Body of pancreas (tissue), 4 donors: ENCODE data around the gene SLC43A1.

Experiments
- POLR2A ChIP-seq, 3 donors: fragments of 450-650 bp; IDR thresholded peaks; one replicate each; pipeline ENCODE4 v1.6.1; 2016; ENCODE audit warnings: antibody characterized with exemption in 3 of 3, mild to moderate bottlenecking in 2 of 3
- TF ChIP-seq, protein P1 (sequence below), 7 experiments: fragments of 450-650 bp in 4 of 7; fragments of 200-600 bp in 3 of 7; sonication (generic) in 3 of 7; IDR thresholded peaks; one replicate each; pipeline ENCODE4 v1.5.1; 2016 to 2019; ENCODE audit warnings: antibody characterized with exemption in 7 of 7

DNA sequence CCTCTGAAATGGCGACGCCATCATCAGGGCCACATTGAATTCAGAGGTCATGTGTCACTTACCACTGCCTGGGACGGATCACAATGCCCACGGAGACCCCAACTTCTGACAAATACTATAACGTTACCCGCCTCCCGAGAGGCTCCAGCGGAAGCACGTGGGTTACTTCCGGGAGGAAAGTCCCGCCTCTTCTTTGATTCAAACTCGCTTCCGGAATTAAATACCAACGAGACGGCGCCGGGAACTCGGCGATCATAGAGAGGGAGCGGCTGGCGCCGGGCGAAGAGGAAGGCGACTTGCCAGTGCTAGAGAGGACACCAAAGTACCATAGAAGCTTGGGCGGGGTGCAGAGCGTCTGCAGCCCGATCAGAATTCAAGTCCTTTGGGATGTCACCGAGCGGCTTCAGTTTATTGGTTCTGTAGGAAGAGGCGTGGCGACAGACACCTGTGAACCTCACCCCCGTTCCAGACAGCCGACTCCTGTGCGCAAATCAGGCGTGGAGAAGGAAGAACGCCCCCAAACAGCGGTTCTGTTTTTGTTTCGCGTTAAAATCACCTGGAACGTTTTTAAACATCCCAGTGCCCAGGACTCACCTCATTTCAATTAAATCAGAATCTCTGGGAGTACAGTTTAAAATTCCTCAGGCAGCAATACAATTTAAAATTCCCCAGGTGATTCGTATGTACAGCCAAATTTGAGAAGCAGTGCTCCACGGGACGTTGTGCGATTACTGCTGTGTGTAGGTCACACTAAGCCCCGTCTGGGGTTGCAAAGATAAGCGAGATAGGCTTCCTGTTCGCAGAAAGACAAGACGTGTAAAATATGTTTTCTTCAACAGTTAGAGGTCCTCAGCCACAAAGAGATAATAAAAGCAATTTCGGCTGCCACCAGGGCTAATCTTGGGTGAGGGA lies 15.3 kb upstream of the SLC43A1 start, which contains the start of gene TIMM10:
- peak; percentile 29 to 82 (median 78) for TF ChIP-seq POLR2A (IDR thresholded peaks at IDR 0.05)
- TF ChIP-seq, protein P1, sequence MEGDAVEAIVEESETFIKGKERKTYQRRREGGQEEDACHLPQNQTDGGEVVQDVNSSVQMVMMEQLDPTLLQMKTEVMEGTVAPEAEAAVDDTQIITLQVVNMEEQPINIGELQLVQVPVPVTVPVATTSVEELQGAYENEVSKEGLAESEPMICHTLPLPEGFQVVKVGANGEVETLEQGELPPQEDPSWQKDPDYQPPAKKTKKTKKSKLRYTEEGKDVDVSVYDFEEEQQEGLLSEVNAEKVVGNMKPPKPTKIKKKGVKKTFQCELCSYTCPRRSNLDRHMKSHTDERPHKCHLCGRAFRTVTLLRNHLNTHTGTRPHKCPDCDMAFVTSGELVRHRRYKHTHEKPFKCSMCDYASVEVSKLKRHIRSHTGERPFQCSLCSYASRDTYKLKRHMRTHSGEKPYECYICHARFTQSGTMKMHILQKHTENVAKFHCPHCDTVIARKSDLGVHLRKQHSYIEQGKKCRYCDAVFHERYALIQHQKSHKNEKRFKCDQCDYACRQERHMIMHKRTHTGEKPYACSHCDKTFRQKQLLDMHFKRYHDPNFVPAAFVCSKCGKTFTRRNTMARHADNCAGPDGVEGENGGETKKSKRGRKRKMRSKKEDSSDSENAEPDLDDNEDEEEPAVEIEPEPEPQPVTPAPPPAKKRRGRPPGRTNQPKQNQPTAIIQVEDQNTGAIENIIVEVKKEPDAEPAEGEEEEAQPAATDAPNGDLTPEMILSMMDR (IDR thresholded peaks at IDR 0.05): no peak
